HepG2 (cell line): ENCODE results near the gene MRPL14. TPM values are rescaled to one million over a fixed set of nuclear protein-coding genes. Genes with fewer than 3 reads are reported as not detected.
A peak's percentile ranks its signal among the peaks of the same experiment; 100 is the strongest.

ENCODE experiments used
- ARNT ChIP-seq: fragments of 450-650 bp; IDR thresholded peaks from 2 replicates; pipeline ENCODE4 v1.6.1; 2017
- CBX1 ChIP-seq: IDR thresholded peaks from one replicate; pipeline ENCODE4 v1.6.1; 2016; ENCODE audit warnings: antibody characterized with exemption, low read depth
- CERS6 ChIP-seq: sonication (generic); formaldehyde crosslinking; IDR thresholded peaks from 2 replicates; pipeline ENCODE4 v1.5.0; 2020; ENCODE audit warnings: missing genetic modification reagents
- CHCHD3 ChIP-seq: sonication (generic); formaldehyde crosslinking; IDR thresholded peaks from 2 replicates; pipeline ENCODE4 v1.8.0; 2022; ENCODE audit warnings: mild to moderate bottlenecking, missing genetic modification reagents, moderate library complexity
- HOXA7 ChIP-seq: sonication (generic); formaldehyde crosslinking; IDR thresholded peaks from 2 replicates; pipeline ENCODE4 v1.8.1; 2022; ENCODE audit warnings: mild to moderate bottlenecking, missing genetic modification reagents, moderate library complexity
- HOXA9 ChIP-seq: sonication (generic); formaldehyde crosslinking; IDR thresholded peaks from 2 replicates; pipeline ENCODE4 v1.8.1; 2022; ENCODE audit warnings: missing genetic modification reagents, mild to moderate bottlenecking, moderate library complexity, borderline replicate concordance
- KDM5B ChIP-seq: sonication (generic); formaldehyde crosslinking; IDR thresholded peaks from 2 replicates; pipeline ENCODE4 v1.4.0; 2020; ENCODE audit warnings: missing genetic modification reagents, mild to moderate bottlenecking, borderline replicate concordance
- MYC ChIP-seq: sonication (generic); formaldehyde crosslinking; IDR thresholded peaks from 2 replicates; pipeline ENCODE4 v1.9.0; 2021; ENCODE audit warnings: missing genetic modification reagents, borderline replicate concordance
- NFYC ChIP-seq: IDR thresholded peaks from 2 replicates; pipeline ENCODE4 v1.6.1; 2016; ENCODE audit warnings: missing genetic modification reagents, missing compliant biosample characterization
- PAX8 ChIP-seq: sonication (generic); formaldehyde crosslinking; IDR thresholded peaks from 2 replicates; pipeline ENCODE4 v1.8.0; 2022; ENCODE audit warnings: mild to moderate bottlenecking, missing genetic modification reagents, borderline replicate concordance
- PBX2 ChIP-seq: IDR thresholded peaks from 2 replicates; pipeline ENCODE4 v1.6.1; 2016; ENCODE audit warnings: control low read depth
- POLR2AphosphoS2 ChIP-seq: IDR thresholded peaks from 2 replicates; pipeline ENCODE4 v1.6.1; 2011; ENCODE audit warnings: low read depth, low read length, improper control_type of control experiment
- TOE1 ChIP-seq: sonication (generic); formaldehyde crosslinking; IDR thresholded peaks from 2 replicates; pipeline ENCODE4 v1.4.0; 2020; ENCODE audit warnings: mild to moderate bottlenecking, missing genetic modification reagents
- ZMAT3 ChIP-seq: sonication (generic); formaldehyde crosslinking; conservative IDR thresholded peaks from 2 replicates; pipeline ENCODE4 v1.7.0; 2021; ENCODE audit warnings: missing genetic modification reagents
- ZNF207 ChIP-seq: fragments of 450-650 bp; IDR thresholded peaks from 2 replicates; pipeline ENCODE4 v1.6.1; 2016; ENCODE audit warnings: antibody characterized with exemption, borderline replicate concordance
- ZNF253 ChIP-seq: sonication (generic); formaldehyde crosslinking; IDR thresholded peaks from 2 replicates; pipeline ENCODE4 v1.8.0; 2022; ENCODE audit warnings: mild to moderate bottlenecking, missing genetic modification reagents, borderline replicate concordance
- ZNF30 ChIP-seq: sonication (generic); formaldehyde crosslinking; IDR thresholded peaks from 2 replicates; pipeline ENCODE4 v1.5.0; 2020; ENCODE audit warnings: mild to moderate bottlenecking, missing genetic modification reagents
- ZNF510 ChIP-seq: sonication (generic); formaldehyde crosslinking; IDR thresholded peaks from 2 replicates; pipeline ENCODE4 v1.4.0; 2020; ENCODE audit warnings: low read depth, mild to moderate bottlenecking, missing genetic modification reagents
- ZNF747 ChIP-seq: sonication (generic); formaldehyde crosslinking; IDR thresholded peaks from 2 replicates; pipeline ENCODE4 v1.8.1; 2023; ENCODE audit warnings: missing genetic modification reagents, mild to moderate bottlenecking, borderline replicate concordance
- ZNF772 ChIP-seq: sonication (generic); formaldehyde crosslinking; IDR thresholded peaks from 2 replicates; pipeline ENCODE4 v1.5.0; 2020; ENCODE audit warnings: mild to moderate bottlenecking, missing genetic modification reagents
- polyA plus RNA-seq, 8 experiments: library from polyadenylated mRNA; depleted of rRNA in 3 of 8; stranded (reverse) in 7 of 8; unstranded in 1 of 8; fragments of >200 nt; fragmentation: Illumina TruSeq in 4 of 8; extraction: Trizol in 4 of 8; gene quantifications; 2 replicates each; pipeline versions ENCODE4 v1.2.1 to v1.2.3, GENCODE V29; 2011 to 2016; ENCODE audit warnings: low read depth in 4 of 8, missing spikeins in 1 of 8, mixed read lengths in 1 of 8; ENCODE audit not compliant: insufficient read depth in 1 of 8
- total RNA-seq, 5 experiments: library from RNA; depleted of rRNA; stranded (reverse); fragments of >200 nt; fragmentation: Illumina TruSeq; extraction: Trizol; gene quantifications; 2 replicates each; pipeline ENCODE4 v1.2.3, GENCODE V29; 2016; ENCODE audit warnings: low read depth in 1 of 5
- TF ChIP-seq, protein P1 (sequence below): sonication (generic); formaldehyde crosslinking; IDR thresholded peaks from 2 replicates; pipeline ENCODE4 v1.8.0; 2022; ENCODE audit warnings: mild to moderate bottlenecking, missing genetic modification reagents, moderate library complexity
- TF ChIP-seq, protein P2 (sequence below): sonication (generic); formaldehyde crosslinking; IDR thresholded peaks from 2 replicates; pipeline ENCODE4 v1.9.0; 2021; ENCODE audit warnings: missing genetic modification reagents, mild to moderate bottlenecking, borderline replicate concordance
- TF ChIP-seq, protein P3 (sequence below): sonication (generic); formaldehyde crosslinking; IDR thresholded peaks from 2 replicates; pipeline ENCODE4 v1.4.0; 2020; ENCODE audit warnings: missing genetic modification reagents
- TF ChIP-seq, protein P4 (sequence below): IDR thresholded peaks from 2 replicates; pipeline ENCODE4 v1.6.1; 2016; ENCODE audit warnings: low read depth

MRPL14 gene
- total and polyA plus RNA-seq, 2 of the 13 experiments (the other 11 are each of a cell fraction or from before 2014, with no cell fraction given): 157 to 178 TPM

DNA sequence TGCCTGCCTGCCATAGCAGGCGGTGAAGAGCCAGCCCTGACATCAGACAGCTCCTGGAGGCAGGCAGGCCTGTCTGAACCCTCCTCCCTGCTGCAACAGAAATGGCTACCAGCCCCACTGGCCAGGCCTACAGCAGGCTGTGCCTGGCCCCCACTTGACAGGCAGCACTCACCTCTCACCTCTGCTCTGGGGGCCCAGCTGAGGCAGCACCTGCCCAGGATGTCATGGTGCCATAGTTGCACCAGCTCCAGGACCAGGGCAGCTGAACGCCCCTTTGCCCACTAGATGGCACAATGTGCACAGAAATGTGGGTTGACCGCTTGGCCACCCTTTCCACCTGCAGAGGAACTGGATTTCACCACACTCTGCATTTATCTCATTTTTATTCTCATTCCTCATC, 30.6 kb downstream of the MRPL14 start (continued):
- no peak for TF ChIP-seq POLR2AphosphoS2
- TF ChIP-seq ZNF30 (CRISPR knock-in tag): no peak
- TF ChIP-seq ZNF510: no peak
- TF ChIP-seq PAX8 (CRISPR knock-in tag): no peak
- TF ChIP-seq, protein P1, sequence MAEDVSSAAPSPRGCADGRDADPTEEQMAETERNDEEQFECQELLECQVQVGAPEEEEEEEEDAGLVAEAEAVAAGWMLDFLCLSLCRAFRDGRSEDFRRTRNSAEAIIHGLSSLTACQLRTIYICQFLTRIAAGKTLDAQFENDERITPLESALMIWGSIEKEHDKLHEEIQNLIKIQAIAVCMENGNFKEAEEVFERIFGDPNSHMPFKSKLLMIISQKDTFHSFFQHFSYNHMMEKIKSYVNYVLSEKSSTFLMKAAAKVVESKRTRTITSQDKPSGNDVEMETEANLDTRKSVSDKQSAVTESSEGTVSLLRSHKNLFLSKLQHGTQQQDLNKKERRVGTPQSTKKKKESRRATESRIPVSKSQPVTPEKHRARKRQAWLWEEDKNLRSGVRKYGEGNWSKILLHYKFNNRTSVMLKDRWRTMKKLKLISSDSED (CRISPR knock-in tag): no peak
- TF ChIP-seq PBX2: no peak
- TF ChIP-seq MYC: peak; percentile 37; the same call in 1 of the 2 replicates
- TF ChIP-seq KDM5B (CRISPR knock-in tag): peak; percentile 70; the same call in 1 of the 2 replicates
- no peak for TF ChIP-seq ZMAT3 (CRISPR knock-in tag)
- TF ChIP-seq ZNF207: no peak
- TF ChIP-seq HOXA7: no peak
- TF ChIP-seq ZNF747 (CRISPR knock-in tag): no peak
- no peak for TF ChIP-seq ARNT
- no peak for TF ChIP-seq HOXA9
- no peak for TF ChIP-seq CBX1
- no peak for TF ChIP-seq NFYC
- no peak; the same call in 1 of the 2 replicates for TF ChIP-seq CERS6 (CRISPR knock-in tag)
- TF ChIP-seq, protein P2, sequence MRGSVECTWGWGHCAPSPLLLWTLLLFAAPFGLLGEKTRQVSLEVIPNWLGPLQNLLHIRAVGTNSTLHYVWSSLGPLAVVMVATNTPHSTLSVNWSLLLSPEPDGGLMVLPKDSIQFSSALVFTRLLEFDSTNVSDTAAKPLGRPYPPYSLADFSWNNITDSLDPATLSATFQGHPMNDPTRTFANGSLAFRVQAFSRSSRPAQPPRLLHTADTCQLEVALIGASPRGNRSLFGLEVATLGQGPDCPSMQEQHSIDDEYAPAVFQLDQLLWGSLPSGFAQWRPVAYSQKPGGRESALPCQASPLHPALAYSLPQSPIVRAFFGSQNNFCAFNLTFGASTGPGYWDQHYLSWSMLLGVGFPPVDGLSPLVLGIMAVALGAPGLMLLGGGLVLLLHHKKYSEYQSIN (CRISPR knock-in tag): no peak
- TF ChIP-seq TOE1 (CRISPR knock-in tag): no peak
- no peak for TF ChIP-seq ZNF253 (CRISPR knock-in tag)
- TF ChIP-seq, protein P3, sequence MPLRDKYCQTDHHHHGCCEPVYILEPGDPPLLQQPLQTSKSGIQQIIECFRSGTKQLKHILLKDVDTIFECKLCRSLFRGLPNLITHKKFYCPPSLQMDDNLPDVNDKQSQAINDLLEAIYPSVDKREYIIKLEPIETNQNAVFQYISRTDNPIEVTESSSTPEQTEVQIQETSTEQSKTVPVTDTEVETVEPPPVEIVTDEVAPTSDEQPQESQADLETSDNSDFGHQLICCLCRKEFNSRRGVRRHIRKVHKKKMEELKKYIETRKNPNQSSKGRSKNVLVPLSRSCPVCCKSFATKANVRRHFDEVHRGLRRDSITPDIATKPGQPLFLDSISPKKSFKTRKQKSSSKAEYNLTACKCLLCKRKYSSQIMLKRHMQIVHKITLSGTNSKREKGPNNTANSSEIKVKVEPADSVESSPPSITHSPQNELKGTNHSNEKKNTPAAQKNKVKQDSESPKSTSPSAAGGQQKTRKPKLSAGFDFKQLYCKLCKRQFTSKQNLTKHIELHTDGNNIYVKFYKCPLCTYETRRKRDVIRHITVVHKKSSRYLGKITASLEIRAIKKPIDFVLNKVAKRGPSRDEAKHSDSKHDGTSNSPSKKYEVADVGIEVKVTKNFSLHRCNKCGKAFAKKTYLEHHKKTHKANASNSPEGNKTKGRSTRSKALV (CRISPR knock-in tag): no peak
- TF ChIP-seq CHCHD3: no peak
- TF ChIP-seq, protein P4, sequence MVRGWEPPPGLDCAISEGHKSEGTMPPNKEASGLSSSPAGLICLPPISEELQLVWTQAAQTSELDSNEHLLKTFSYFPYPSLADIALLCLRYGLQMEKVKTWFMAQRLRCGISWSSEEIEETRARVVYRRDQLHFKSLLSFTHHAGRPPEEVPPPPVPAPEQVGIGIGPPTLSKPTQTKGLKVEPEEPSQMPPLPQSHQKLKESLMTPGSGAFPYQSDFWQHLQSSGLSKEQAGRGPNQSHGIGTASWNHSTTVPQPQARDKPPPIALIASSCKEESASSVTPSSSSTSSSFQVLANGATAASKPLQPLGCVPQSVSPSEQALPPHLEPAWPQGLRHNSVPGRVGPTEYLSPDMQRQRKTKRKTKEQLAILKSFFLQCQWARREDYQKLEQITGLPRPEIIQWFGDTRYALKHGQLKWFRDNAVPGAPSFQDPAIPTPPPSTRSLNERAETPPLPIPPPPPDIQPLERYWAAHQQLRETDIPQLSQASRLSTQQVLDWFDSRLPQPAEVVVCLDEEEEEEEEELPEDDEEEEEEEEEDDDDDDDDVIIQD (CRISPR knock-in tag): 0 out of 2 replicates have a peak, but pooled peaks have one; percentile 45
- TF ChIP-seq ZNF772: peak; percentile 57; the same call in 1 of the 2 replicates
